Adrenal gland (tissue), 12 donors: ENCODE measurements around the gene EVC. TPM values are rescaled to one million over a fixed set of nuclear protein-coding genes. Genes with fewer than 3 reads are reported as not detected.

ENCODE experiments used
- DNase-seq, 7 donors: peaks; one replicate each; pipeline ENCODE4 v3.0.0-alpha.2; 2019 to 2020
- H3K27ac ChIP-seq, 5 donors: fragments of 200-600 bp; sonication (generic) in 4 of 5; 1 replicate in 3 of 5; 2 replicates in 2 of 5; pipeline versions ENCODE4 v1.5.1 to v1.8.0; 2016 to 2020; ENCODE audit warnings: mild to moderate bottlenecking in 1 of 5
- H3K27me3 ChIP-seq: fragments of 200-600 bp; 2 replicates; pipeline ENCODE4 v1.8.0; 2021
- H3K36me3 ChIP-seq, 2 donors: fragments of 200-600 bp; replicated peaks in 1 of 2; 1 replicate in 1 of 2; 2 replicates in 1 of 2; pipeline versions ENCODE4 v1.5.1 to v1.8.0; 2018 to 2022
- H3K4me1 ChIP-seq, 2 donors: fragments of 200-600 bp; replicated peaks in 1 of 2; 1 replicate in 1 of 2; 2 replicates in 1 of 2; pipeline versions ENCODE4 v1.5.1 to v1.8.0; 2018 to 2021
- H3K4me3 ChIP-seq, 4 donors: fragments of 200-600 bp; sonication (generic) in 3 of 4; one replicate each; pipeline ENCODE4 v1.5.1; 2016 to 2018
- H3K9me3 ChIP-seq, 3 donors: fragments of 200-600 bp; sonication (generic) in 1 of 3; replicated peaks in 1 of 3; 1 replicate in 2 of 3; 2 replicates in 1 of 3; pipeline versions ENCODE4 v1.5.1 to v1.8.0; 2016 to 2021
- CTCF ChIP-seq, 6 experiments: fragments of 450-650 bp in 4 of 6; fragments of 200-600 bp in 2 of 6; sonication (generic) in 1 of 6; IDR thresholded peaks; 1 replicate in 5 of 6; 2 replicates in 1 of 6; pipeline versions ENCODE4 v1.5.1 to v1.8.0; 2016 to 2021; ENCODE audit warnings: antibody characterized with exemption in 6 of 6, mild to moderate bottlenecking in 2 of 6, moderate library complexity in 1 of 6
- POLR2A ChIP-seq, 2 donors: fragments of 450-650 bp; IDR thresholded peaks; one replicate each; pipeline ENCODE4 v1.6.1; 2017; ENCODE audit warnings: antibody characterized with exemption in 2 of 2, mild to moderate bottlenecking in 2 of 2, moderate library complexity in 1 of 2
- WGBS, 4 donors: extraction: QIAGEN DNeasy Blood & Tissue Kit in 2 of 4; methylation state at CpG; one replicate each; pipeline versions ENCODE4 v1.1.5 to v1.1.7; 2013 to 2017; 5-methylcytosine and 5-hydroxymethylcytosine counted together
- intact Hi-C, 2 donors: fragments of 100-400 bp; cut with DNase I; formaldehyde crosslinking; loops; one replicate each; pipeline versions ENCODE4 v1.14.1 to v1.15.0; 2022 to 2023
- polyA plus RNA-seq, 3 donors: library from polyadenylated mRNA; stranded (reverse); fragments of 200-250 nt in 2 of 3; fragments of 350-450 nt in 1 of 3; fragmentation: Illumina TruSeq in 1 of 3; extraction: RNeasy Lipid Tissue Mini Kit (QIAGEN cat#74804) in 1 of 3; gene quantifications; one replicate each; pipeline ENCODE4 v1.2.3, GENCODE V29; 2013 to 2014
- total RNA-seq, 9 donors: library from RNA; depleted of rRNA in 4 of 9; stranded (reverse); fragments of >200 nt in 4 of 9; fragments of 120-200 nt in 1 of 9; fragmentation: NEBNext Ultra II Directional in 1 of 9; extraction: Animal tissue kit (Norgen Biotek cat#: 25700) in 1 of 9; gene quantifications; one replicate each; pipeline versions ENCODE4 v1.1.0 to v1.2.4, GENCODE V29; 2013 to 2023
- donor health status: healthy with polysubstance abuse.
- donor health status: Bipolar disorder and iron deficiency.
- donor health status: DM: yes; HTN: yes; CAD: no.
- donor health status: DM: no; HTN: no; CAD: no.
- donor health status: DM: no; HTN: no; CAD: no.
- donor health status: DM: yes; HTN: yes; CAD: no.

Gene EVC
- total and polyA plus RNA-seq, 12 donors: 1.0 to 23.7 (median 10.1) TPM

GRCh38 chr4:5757536-5757935 lies 46.5 kb downstream of the EVC start:
- H3K4me1 ChIP-seq: no peaks in the 10 kb centered on the region
- no peaks in the 10 kb centered on the region for H3K27me3 ChIP-seq
- no peaks in the 10 kb centered on the region for H3K9me3 ChIP-seq
- WGBS, 4 donors: 94 to 100% (median 97%) methylated on average over 4 of the region's 4 CpGs
- intact Hi-C loops: no loop called here
- H3K27ac ChIP-seq: no peak overlapping the region
- peaks cover 0 to 7% of the 10 kb centered on the region in 2 donors for H3K36me3 ChIP-seq
- DNase-seq: no peak
- TF ChIP-seq CTCF (IDR thresholded peaks at IDR 0.05) (no peak), POLR2A (IDR thresholded peaks at IDR 0.05) (no peak)
- H3K4me3 ChIP-seq: no peak overlapping the region

GRCh38 chr4:5757954-5758353 lies 47.0 kb downstream of the EVC start:
- 94 to 97% (median 95%) methylated on average over 10 of the region's 10 CpGs for WGBS, 4 donors
- H3K4me1 ChIP-seq: no peaks in the 10 kb centered on the region
- TF ChIP-seq CTCF (IDR thresholded peaks at IDR 0.05): no peak
- no peak for TF ChIP-seq POLR2A (IDR thresholded peaks at IDR 0.05)
- no peaks in the 10 kb centered on the region for H3K9me3 ChIP-seq
- no peak overlapping the region for H3K27ac ChIP-seq
- no peak for DNase-seq
- intact Hi-C loops: no loop called here
- H3K36me3 ChIP-seq: peaks cover 0 to 7% of the 10 kb centered on the region in 2 donors
- H3K27me3 ChIP-seq: no peaks in the 10 kb centered on the region
- H3K4me3 ChIP-seq: no peak overlapping the region

- intact Hi-C loops: no loop called here
- no peaks in the 10 kb centered on the region for H3K4me1 ChIP-seq
- no peaks in the 10 kb centered on the region for H3K9me3 ChIP-seq
- 58 to 79% (median 75%) methylated on average over 7 of the region's 7 CpGs for WGBS, 4 donors
- TF ChIP-seq CTCF (IDR thresholded peaks at IDR 0.05) (no peak), POLR2A (IDR thresholded peaks at IDR 0.05) (no peak)
- no peak overlapping the region for H3K27ac ChIP-seq
- no peaks in the 10 kb centered on the region for H3K27me3 ChIP-seq
- peaks cover 0 to 7% of the 10 kb centered on the region in 2 donors for H3K36me3 ChIP-seq
- DNase-seq: peak in 4 of 7 donors; percentile 7 to 50 (median 28)
- no peak overlapping the region for H3K4me3 ChIP-seq
Observed at GRCh38 chr4:5758741-5759140, 47.7 kb downstream of the EVC start.

GRCh38 chr4:5759236-5760075 lies 48.5 kb downstream of the EVC start:
- Histone ChIP-seq H3K27ac (no peak overlapping the region), H3K36me3 (peaks cover 0 to 7% of the 10 kb centered on the region in 2 donors), H3K4me3 (no peak overlapping the region), H3K4me1 (no peaks in the 10 kb centered on the region), H3K27me3 (no peaks in the 10 kb centered on the region), H3K9me3 (no peaks in the 10 kb centered on the region)
- TF ChIP-seq POLR2A (IDR thresholded peaks at IDR 0.05): no peak
- TF ChIP-seq CTCF (IDR thresholded peaks at IDR 0.05): no peak
- intact Hi-C loops: no loop called here
- 89 to 98% (median 93%) methylated on average over 22 of the region's 22 CpGs for WGBS, 4 donors
- no peak for DNase-seq
